GM18861 (cell line): ENCODE results near the gene MIDN.
"Not testable (repeated sequence)": the region's sequence is repeated elsewhere in the genome, so short reads cannot be mapped to it uniquely, and the experiment has no call there.

Source experiments
- ATAC-seq: cut with Tn5 transposase; IDR thresholded peaks from one replicate; pipeline ENCODE4 v1.9.1; 2021; ENCODE audit not compliant: unreplicated experiment

The MIDN gene

DNA sequence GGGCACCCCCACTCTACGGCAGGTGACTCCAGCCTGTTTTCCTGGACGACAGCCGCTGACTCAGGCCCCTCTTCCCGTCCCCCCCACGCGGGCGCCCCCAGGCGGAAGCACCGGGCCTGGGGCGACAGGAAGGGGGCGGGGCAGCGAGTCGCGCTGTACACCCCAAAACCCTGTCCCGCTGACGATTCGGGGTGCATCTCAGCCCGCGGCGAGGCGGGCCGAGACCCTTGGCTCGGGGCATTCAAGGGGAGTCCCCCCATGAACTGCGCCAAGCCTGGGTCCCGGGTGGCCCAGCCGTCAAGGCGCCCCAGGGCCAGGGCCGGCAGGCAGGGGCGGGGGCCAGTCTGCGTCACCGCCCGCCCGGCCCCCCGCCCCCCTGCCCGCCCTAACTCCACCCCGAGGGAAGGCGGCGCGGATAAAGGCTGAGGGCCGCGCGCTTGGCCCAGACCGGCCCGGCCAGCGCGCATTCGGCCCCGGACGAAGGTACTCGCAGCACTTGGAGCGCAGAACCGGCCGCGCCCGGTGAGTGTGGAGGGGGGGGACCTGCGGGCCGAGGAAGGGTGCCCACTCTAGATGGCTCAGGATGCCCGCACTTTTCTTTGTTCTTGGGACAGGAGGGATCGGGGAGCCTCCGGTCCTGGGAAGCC, at the start of gene MIDN:
TSS of gene MIDN (plus strand) at position 445 of the 647 bp plus-strand sequence. CDS start 1,714 bp downstream, outside the sequence.
- peak; percentile 16 for ATAC-seq

DNA sequence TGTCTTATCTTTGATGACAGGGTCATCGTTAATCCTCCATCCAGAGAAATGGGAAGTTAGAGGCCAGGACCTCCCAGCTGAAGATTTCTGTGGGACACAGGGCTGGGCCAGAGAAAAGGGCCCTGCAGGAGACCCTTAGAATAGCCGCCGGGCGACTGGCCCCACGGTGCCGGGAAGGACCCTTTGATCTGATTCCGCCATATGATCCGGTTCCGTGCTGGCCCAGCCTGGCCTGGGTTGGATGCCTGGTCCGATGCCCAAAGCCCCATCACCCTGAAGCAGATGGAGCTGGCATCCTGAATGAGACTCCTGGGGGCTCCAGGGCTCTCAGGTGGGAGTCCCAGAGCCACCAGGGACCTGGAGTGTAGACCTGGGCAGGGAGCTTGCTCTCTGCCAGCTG, 48.9 kb upstream of the MIDN start:
- no peak for ATAC-seq

DNA sequence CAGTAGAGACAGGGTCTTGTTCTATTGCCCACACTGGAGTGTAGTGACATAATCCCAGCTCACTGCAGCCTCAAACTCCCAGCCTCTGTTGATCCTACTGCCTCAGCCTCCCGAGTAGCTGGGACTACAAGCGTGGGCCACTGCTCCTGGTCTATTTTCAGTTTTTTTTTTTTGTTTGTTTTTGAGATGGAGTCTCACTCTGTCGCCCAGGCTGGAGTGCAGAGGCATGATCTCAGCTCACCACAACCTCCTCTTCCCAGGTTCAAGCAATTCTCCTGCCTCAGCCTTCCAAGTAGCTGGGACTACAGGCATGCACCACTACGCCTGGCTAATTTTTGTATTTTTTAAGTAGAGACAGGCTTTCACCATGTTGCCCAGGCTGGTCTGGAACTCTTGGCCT, 47.8 kb upstream of the MIDN start:
- not testable (repeated sequence) for ATAC-seq

DNA sequence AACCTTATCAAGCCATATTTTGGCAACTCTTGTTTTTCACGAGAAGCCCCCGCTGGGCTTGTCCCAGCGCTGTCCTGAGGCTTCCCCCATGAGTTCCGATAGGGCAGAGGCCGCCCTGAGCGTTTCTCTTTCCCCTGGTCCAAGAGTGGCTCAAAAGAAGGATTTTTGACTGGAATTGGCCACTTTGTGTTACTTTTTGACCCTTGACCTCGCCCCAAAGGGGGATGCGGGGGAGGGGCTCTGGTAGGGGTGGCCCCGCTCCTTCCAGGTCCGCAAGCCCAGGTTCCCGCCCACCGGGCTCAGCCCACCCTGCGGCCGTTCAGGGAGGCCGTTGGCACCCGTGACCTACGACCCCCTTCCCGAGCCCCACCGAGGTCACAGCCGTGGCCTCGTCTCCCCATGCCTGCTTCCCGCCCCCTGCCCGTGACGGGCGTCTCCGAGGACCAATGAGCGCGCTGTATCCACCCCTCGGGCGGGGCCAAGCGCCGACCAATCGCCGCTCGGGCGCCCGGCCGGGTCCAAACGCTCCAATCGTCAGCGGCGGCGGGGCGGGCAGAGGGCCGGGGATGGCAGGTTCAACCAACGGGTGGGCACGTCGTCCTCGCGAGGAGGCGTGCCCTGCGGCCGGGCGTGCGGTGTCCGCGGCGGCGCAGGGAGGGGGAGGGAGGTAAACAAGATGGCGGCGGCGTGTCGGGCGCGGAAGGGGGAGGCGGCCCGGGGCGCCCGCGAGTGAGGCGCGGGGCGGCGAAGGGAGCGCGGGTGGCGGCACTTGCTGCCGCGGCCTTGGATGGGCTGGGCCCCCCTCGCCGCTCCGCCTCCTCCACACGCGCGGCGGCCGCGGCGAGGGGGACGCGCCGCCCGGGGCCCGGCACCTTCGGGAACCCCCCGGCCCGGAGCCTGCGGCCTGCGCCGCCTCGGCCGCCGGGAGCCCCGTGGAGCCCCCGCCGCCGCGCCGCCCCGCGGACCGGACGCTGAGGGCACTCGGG, 43.0 kb upstream of the MIDN start, which contains the start of gene STK11:
TSS of gene STK11 (plus strand) at position 665 of the 986 bp plus-strand sequence. CDS start 1,136 bp downstream, outside the sequence.
- ATAC-seq: peak; percentile 77

DNA sequence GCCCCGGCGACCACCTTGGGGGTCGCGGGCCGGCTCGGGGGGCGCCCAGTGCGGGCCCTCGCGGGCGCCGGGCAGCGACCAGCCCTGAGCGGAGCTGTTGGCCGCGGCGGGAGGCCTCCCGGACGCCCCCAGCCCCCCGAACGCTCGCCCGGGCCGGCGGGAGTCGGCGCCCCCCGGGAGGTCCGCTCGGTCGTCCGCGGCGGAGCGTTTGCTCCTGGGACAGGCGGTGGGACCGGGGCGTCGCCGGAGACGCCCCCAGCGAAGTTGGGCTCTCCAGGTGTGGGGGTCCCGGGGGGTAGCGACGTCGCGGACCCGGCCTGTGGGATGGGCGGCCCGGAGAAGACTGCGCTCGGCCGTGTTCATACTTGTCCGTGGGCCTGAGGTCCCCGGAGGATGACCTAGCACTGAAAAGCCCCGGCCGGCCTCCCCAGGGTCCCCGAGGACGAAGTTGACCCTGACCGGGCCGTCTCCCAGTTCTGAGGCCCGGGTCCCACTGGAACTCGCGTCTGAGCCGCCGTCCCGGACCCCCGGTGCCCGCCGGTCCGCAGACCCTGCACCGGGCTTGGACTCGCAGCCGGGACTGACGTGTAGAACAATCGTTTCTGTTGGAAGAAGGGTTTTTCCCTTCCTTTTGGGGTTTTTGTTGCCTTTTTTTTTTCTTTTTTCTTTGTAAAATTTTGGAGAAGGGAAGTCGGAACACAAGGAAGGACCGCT, 42.1 kb upstream of the MIDN start:
- ATAC-seq: no peak

DNA sequence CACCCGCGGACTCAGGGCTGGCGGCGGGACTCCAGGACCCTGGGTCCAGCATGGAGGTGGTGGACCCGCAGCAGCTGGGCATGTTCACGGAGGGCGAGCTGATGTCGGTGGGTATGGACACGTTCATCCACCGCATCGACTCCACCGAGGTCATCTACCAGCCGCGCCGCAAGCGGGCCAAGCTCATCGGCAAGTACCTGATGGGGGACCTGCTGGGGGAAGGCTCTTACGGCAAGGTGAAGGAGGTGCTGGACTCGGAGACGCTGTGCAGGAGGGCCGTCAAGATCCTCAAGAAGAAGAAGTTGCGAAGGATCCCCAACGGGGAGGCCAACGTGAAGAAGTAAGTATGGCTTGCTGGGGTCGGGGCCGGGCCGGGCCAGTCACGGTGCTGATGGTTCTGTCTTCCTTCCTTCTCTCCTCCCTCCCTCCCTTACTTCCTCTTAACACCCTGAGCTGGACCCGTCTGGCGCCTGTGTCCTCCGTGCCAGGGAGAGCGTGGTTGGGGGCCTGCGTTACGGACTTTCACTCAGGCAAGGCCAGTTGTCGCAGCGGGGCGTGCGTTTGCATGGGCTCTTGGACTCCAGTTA, 41.4 kb upstream of the MIDN start:
- no peak for ATAC-seq

DNA sequence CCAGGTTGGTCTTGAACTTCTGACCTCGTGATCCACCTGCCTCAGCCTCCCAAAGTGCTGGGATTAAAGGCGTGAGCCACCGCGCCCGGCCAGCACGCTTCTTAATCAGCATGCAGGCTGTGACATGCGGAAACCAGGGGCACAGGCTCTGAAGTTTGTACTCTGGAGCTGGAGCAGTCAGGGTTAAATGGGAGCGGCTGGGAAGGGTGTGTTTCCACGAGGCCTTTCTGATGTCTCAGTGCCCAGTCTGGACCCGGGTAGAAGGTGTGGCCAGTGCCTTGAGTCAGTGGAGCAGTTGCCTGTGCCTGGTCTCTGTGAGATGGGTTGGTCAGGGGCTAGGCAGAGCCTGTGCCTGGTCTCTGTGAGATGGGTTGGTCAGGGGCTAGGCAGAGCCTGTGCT, 39.6 kb upstream of the MIDN start:
- ATAC-seq: not testable (repeated sequence)

DNA sequence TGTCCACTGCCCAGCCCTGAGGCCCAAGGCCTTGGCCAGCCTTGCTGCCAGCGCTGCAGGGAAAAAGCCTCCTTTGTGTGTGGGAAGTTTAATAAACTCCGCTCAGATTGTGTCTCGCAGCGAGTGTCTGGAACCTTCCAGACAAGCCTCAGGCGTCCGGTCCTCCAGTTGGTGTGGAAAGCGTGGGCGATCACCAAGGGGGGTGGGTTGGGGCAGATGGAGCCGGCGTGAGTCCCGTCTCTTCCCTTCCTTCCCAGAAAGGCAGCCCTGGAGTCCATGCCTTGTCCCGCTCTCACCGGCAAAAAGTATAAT, 38.2 kb upstream of the MIDN start:
- ATAC-seq: no peak

DNA sequence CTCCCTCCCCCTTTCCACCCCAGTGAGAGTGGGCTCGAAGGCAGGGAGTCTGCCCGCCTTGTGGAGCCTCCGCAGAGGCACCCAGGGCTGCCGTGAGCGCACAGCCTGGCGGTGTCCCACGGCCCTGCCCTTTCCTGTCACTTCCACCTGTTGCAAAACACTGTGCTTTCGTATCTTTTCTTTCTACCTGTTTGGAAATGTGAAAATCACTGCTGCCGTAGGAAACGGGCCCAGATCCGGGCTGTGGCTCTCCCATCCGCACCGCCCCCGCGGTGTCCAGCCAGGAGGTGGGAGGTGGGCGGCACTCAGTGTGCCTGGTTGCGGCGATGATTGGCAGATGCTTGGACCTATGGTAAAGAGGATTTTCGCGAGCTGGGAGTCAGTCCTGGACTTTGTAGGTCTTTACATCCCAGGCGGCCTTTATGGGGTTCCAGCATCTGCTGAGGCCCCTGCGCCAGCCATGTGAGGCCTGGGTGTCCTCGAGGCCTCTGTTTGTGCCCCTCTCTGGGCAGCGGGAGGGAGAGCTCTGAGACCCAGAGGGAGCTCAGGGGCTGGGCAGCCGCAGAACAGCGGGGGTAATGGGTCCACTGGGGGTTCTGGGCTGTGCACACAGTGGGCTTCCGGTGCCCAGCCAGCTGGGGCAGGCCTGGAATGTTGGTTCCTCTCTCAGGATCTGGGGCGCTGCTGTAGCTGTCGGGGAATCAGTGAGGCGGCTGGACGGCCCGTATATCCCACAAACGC, 36.7 kb upstream of the MIDN start:
- no peak for ATAC-seq

DNA sequence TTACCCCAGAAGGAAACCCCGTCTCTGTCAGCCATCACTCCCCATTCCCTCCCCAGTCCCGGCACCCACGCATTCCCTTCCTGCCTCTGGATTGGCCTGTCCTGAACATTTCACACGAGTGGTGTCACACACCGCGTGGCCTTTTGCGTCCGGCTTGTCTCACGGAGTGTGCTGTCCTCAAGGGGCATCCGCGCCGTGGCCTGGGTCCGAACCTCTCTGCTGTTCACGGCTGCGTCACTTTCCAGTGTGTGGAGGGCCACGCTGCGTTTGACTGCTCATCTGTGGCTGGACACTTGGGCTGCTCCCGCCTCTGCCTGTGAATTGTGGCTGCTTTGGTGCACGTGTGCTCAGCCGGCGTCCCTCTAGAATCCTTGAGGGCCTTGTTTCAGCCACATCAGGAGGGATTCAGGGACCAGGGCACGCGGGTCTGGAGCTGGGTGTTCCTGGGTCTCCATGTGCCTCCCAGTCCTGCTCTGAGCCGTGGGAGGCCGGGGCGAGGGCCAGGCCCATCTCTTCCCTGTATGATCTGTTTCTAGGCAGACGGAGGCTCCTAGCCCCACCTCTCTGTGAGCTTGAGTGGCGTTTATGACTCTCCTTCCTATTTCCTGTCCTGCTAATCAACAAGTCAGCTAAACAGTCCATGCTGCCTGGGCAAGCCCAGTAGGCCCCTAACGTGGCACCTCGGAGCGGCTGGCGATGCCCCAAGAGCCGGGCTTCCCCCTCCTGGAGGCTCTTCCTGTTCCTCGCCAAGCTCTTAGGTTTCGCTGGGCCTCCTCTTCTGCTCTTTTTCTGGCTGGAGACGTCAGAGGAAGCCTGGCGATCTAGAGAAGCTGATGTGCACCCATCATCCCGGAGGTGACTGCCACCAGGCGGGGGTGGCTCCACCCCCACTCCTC, 34.7 kb upstream of the MIDN start:
- ATAC-seq: no peak

DNA sequence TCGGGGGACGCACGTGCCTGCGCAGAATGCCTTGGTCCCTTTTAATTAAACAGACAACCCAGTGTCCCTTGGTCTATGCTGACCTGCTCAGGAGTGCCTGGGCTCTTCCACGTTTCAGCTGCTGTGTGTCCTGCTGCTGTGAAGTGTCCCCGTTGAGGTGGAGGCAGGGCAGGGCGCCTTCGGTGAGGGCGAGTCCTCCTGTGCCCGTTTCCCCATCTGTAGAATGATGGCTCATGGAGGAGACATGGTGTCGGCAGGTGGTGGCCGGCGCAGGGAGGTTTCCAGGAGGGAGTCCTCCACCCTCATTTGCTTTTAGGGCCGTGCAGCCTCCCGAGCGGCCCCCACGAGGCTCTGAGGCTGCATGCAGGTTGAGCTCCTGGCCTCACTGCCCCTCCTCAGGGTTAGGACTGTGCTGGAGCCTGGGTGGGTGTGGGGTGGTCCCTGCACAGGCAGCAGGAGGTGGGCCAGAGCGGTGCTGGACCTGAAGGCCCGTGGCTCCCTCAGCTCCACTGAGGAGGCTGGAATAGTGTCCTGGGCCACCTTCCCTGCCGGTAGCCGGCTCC, 34.0 kb upstream of the MIDN start:
- ATAC-seq: no peak

DNA sequence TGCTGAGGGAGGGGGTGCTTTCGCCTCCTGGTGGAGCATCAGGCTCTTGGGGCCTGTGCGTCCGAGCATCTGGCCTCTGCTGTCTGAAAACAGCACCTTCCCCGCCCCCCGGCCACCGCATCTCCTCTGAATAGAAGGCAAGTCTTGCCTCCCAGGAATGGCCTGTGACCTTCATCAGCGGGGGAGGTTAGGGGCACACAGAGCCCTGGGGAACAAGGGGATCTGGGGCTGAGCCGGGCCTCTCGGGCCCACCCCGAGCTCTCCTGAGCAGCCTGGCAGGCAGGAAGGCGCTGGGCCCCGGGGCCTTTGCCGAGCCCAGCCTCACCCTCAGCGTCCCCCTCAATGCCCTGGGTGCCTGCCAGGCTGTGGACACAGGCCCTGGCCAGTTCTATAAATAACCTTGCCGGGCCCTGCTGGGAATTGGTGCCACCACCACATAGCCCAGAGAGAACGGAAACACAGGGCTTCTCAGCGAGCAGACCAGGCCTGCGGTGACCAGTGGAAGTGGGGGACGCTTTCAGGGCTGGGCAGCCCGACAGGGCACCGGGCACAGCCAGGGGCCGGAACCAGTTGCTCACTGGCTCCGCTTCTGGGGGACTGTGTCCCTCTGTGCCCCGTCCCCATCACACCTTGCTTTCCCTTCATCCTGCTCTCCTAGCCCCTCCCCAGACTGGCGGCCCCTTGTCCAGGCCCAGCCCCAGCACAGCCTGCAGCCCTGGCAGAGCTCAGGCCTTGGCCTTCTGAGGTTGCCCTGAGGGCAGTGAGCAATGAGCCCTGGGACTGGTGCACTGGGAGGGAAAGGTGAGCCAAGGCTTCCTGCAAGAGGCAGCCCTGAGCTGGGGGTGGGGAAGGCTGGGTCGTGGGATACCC, 33.3 kb upstream of the MIDN start:
- ATAC-seq: no peak

DNA sequence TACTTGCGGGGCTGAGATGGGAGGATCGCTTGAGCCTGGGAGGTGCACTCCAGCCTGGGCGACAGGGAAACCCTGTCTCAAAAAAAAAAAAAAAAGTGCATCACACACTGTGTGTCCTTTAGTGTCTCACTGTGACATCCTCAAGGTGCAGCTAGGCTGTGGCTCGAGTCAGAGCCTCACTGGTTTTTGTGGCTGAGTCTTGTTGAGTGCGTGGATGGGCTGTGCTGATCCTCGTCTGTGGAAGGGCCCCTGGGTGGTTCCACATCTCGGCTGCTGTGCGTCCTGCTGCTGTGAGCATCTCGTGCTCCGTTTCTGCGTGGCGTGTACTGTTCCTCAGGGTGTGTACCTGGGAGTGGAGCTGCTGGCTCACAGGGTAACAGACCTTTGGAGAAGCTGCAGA, 31.6 kb upstream of the MIDN start:
- ATAC-seq: no peak

DNA sequence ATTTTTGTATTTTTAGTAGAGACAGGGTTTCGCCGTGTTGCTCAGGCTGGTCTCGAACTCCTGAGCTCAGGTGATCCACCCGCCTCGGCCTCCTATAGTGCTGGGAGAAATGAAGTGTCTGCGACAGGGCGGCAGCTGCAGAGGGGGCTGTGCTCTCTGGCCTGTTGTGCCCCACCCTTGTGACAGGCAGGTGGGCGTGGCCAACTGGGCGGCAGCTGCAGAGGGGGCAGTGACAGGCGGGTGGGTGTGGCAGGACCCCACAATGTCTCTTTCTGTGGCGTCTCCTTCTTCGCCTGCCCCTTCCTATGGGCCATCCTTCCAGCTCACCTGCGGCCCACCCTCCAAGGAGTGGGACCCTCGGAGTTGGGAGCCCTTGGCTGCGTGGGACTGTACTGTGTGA, 31.0 kb upstream of the MIDN start:
- no peak for ATAC-seq

DNA sequence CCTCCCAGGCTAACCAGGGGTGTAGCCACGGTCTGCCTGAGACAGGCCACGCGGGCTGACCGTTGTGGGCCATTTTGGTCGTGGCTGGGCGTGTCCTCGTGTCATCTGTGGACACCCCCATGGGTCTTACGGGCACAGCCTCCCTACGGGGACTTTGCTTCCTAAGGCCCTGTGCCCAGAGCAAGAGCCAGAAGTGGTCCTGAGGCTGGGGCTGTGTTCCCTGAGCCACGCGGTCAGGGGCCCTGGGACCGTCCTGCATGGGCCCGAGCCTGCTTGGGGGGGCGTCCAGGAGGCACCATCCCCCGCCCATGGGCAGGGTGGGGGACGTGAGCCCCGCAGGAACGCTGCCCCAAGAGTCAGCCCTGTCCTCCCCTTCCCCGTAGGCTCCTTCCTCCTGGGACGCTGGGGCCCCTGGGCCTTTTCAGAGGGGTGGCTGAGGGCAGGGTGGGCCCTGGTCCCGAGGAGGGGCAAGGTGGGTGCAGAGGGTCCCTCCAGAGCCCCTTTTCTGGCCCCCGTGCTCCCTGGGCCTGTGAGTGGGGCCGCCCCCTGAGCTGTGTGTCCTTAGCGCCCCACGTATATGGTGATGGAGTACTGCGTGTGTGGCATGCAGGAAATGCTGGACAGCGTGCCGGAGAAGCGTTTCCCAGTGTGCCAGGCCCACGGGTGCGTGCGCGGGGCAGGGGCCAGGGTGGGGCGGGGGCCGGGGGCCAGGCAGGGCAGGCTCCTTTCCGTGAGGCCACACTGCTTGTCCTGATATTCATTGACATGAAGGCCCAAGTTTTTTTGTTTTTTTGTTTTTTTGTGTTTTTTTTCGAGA, 29.4 kb upstream of the MIDN start:
- no peak for ATAC-seq

DNA sequence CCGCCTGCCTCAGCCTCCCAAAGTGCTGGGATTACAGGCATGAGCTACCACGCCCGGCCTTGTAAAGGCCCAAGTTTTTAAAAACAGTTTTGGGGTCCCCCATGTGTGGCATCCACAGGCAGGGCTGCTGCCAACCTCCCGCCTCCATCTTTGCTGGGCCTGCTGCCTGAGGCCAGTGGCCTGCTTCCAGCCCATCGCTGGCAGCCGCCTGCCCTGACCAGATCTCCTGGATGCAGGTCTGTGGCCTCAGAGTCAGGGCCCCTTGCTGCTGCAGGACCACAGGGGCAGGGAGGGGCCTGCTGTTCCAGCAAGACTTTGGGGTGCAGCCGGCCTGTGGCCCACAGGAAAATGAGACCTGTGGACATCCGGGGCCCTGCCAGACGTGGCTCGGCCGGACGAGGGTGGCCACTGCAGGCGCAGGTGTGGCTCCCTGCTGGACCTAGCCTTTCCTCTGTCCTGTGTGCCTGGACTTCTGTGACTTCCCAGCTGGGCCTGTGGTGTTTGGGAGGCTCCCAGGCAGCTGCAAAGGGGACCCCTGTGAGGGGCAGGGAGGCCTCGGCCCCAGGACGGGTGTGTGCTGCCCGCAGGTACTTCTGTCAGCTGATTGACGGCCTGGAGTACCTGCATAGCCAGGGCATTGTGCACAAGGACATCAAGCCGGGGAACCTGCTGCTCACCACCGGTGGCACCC, 28.5 kb upstream of the MIDN start:
- no peak for ATAC-seq

DNA sequence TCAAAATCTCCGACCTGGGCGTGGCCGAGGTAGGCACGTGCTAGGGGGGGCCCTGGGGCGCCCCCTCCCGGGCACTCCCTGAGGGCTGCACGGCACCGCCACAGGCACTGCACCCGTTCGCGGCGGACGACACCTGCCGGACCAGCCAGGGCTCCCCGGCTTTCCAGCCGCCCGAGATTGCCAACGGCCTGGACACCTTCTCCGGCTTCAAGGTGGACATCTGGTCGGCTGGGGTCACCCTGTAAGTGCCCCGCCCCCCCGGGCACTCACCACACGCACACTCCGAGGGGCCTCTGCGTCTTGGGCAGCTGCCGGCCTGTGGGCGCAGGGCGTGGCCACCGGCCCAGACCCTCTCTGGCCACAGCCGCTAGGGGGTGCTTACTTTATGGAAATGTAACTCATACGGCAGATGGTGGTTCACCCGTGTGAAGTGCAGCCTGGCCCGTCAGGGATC, 27.9 kb upstream of the MIDN start:
- ATAC-seq: no peak
